HG03565 (cell line): Measurements from ENCODE around the gene TRIO.

Experiments used
- ATAC-seq: cut with Tn5 transposase; IDR thresholded peaks from one replicate; pipeline ENCODE4 v1.9.1; 2021; ENCODE audit warnings: mild to moderate bottlenecking, moderate library complexity; ENCODE audit not compliant: unreplicated experiment

The TRIO gene

DNA sequence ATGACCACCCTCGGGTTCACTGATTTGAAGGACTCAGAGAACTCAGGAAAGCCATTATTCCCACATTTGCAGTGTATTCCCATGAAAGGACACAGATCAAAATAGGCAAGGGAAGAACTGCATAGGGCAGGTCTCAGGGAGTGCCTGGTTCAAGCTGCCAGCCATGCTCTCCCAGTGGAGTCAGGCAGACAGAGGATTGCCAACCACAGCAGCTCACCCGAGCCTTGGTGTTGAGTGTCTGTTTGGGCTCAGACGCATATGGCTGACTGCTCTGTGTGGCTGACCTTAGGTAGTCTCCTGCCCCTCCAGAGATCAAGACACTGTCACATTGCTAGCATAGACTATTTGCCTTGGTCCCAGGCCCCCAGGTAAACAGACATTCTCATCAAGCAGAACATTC is 322.6 kb downstream of the TRIO start:
- ATAC-seq = no peak

DNA sequence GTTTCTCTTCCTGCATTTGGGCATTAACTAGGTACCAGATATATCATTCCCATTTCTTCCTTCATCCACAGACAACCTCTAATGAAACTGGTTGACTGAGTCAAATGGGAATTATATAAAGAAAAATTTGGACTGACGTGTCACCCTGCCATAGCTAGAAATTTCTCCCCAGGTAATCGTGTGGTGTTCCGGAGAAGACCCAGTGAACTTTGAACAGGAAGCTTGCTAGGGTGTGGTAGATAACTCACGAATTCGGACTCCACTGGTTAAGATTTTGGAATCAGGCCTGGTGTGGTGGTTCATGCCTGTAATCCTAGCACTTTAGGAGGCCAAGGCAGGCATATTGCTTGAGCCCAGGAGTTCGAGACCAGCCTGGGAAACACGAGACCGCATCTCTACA is 324.1 kb downstream of the TRIO start:
- ATAC-seq = no peak

GRCh38 chr5:14467886-14468285 is 324.7 kb downstream of the TRIO start:
- ATAC-seq = no peak

DNA sequence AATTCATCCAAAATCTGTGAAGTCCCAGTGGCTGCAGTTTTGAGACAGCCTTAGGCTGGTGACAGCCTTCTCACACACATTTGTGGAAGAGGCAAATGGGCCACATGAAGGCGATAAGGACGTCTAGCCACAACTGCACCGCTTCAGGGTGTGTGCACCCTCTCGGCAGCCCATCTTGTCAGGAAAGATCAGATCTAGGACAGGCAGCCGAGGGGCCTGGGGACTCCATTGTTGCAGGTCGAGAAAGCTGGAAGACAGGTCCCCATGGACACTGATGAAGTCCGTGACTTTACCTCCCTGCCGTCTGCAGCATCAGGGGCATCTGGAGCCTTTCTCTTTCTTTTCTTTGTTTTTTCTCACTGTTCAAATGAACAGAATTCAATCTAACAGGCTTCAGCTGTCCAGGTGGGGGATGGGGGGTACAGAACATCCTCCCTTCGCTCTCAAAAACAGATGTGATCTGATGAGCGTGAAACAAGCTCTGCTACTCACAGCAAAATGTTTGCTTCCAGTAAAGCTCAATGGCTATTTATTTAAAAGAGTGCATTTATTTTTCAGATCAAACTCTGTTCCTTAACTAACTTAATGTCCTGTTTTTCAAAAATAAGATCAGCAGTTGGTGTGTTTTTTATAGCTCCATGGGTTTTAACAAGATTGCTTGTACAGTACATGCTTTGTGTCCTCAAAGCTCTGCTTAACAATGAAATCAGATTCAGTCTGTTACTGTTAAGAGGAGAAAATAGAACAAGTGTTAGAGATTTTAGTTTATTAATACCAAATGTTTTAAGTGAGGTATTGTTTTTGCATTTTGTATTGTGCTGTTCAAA is 326.6 kb downstream of the TRIO start:
- no peak for ATAC-seq

DNA sequence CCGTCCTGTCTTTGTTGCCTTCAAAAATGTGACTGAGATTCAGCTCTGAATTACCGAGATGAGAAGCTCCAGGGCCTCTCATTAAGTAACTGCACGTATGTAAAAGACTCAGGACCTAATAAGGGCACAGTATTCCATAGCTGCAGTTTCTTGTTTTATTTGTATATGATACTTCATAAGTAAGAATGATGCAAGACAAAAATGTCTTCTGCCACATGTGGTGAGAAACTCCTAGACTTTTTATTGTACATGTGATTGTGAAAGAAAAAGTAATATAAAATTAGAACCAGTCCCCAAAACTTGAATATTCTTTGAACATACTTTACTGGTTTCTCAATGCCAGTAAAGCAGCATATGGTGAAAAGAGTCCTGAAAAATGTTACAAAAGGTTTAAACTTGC is 328.4 kb downstream of the TRIO start:
- no peak for ATAC-seq

- ATAC-seq = no peak
Measured at GRCh38 chr5:14472986-14473567, 329.9 kb downstream of the TRIO start.

DNA sequence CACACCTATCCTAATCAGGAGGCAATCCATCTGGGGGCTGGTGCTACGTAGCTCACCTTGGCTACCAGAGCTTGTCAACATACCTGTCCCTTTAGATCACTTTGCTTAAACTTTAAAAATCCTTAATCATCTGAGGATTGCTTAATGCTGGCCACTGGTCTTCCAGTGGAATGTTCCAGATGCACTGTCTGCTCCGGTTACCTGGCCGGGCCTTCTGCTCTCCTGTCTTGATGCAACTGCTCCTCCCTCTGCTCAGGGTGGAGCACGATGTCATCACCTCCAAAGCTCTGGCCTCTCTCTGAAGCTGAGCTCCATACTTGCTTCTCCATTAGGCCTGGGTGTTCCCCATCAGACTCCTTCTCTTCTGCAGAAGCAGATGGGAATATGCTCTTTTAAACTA is 331.9 kb downstream of the TRIO start:
- no peak for ATAC-seq

DNA sequence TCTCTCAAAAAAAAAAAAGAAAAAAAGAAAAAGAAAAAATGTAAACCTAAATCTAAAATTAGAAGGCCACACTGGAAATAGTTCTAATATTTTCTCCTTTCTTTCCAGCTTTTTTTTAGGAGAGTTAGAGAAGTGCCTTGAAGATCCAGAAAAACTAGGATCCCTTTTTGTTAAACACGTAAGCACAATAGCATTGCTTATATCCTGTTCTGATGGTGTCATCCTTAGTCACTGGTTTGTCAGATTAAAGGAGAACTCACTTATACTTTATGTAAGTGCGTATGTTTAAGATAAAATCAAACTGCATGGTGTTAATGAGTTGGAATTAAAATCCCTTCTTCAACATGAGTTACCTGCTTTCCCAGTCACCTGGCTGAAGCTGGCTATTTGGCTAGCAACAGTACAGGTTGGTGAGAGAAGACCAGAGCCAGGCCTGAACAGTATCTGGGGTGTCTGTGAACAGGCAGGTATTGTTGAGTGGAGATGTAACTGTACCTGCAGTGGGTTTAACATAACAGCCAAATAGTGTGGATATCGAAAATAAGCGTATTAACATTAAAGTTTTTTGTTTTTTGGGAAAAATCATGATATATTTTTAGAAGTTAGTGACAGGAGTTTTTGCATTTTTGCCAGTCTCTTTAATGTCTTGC is 333.8 kb downstream of the TRIO start:
- no peak for ATAC-seq

DNA sequence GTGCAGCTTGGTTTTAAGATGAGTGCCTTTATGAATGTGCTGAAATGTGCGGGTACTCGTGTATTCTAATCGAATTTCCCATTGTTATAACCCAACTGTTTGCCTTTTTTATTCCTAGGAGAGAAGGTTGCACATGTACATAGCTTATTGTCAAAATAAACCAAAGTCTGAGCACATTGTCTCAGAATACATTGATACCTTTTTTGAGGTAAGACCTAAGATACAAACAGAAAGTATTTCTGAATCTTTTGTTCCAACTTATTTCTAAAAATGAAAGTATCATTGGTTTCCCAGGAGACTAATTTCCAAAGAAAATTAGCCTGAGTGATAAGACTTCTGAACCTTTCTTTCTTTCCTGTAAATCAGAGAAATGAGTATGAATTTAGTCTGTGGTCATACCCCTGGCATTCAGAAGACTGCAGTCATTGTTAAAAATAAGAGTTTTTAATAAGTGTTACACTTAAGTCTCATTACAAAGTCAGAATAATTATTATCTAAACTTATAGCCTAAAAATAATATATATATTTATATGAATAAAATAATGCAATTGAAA is 336.1 kb downstream of the TRIO start:
- ATAC-seq = no peak

DNA sequence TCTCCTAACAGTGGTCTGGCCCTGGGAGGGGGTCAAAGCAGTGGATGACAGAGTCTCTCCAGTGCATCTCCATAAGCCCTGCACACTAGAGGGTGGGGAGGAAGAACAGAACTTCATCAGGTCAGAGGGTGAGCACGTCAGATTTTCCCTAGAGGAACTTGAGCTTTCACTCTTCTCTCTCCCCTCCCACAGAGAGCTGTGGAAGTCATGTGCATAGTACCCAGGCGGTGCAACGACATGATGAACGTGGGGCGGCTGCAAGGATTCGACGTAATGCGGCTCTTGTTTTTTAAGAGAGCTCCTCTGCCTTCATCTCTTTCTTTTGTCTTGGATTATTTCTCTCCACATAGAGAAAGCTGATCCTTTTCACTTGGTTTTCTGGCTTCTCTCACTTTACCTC is 338.2 kb downstream of the TRIO start:
- ATAC-seq = no peak

DNA sequence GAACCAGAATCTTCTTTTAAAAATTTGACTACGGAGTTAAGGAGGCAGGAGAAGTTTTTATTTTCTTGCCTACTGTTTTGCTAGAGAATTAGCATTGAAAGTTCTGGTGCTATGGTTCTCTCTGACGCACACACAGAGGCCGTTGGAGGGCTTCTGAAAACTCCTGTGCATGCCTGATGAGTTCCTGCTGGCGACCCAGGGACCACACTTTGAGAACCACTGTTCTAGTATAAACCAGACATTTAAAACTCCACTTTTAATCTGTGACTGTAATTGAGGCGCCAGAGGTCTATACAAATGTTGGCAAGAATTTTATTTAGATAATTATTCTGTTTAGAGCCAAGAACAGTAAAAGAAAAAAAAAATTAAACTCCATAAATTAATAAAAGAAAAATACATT is 338.9 kb downstream of the TRIO start:
- ATAC-seq = no peak

DNA sequence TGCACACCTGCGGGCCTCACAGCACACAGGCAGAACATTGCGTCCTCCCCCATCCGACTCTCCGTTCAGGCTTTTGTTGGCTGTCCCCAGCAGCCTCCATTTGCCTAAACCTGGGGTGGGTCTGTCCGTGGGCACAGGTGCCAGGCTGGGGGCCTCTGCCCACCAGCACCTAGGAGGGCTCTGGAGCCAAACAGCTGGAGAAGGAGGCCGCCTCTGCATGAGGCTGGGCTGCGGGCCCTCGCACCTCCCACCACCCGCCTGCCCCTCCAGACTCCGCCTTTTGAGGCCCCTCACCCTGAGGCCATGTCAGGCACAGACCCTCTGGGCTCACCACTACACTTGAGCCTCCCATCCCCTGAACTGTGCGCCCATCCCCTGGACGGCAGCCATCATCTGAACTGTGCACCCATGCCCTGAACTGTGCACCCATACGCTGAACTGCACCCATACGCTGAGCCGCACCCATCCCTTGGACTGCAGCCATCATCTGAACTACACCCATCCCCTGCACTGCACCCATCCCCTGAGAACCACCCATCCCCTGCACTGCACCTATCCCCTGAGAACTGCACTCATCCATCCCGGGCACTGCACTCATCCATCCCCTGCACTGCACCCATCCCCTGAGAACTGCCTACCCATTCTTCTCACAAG is 340.5 kb downstream of the TRIO start:
- no peak for ATAC-seq

GRCh38 chr5:14486486-14486885 is 343.3 kb downstream of the TRIO start:
- no peak for ATAC-seq

GRCh38 chr5:14486996-14487896 is 344.1 kb downstream of the TRIO start:
- ATAC-seq = no peak

- ATAC-seq = no peak
Measured at GRCh38 chr5:14487897-14488570, 344.9 kb downstream of the TRIO start.

GRCh38 chr5:14488709-14489108 is 345.6 kb downstream of the TRIO start:
- no peak for ATAC-seq

- ATAC-seq = no peak
Measured at GRCh38 chr5:14489643-14490042, 346.5 kb downstream of the TRIO start.

DNA sequence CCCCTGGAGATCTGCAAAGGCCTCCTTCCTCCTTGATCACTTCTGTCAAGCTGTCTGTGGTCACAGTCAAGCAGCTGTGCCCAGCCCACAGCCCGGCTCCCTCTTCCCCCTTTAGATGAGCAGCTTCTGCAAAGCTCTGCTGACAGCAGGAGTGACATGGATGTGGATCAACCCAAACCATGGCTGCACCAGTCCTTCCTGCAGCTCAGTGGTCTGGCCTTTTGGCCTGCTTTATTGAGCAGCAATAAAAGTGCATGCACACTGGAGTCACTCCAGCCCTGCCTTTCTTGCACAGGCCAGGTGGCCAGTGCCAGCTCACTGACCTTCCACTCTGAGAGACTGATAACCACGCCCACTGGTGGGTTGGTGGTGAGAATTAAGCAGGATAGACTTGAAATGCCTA is 347.2 kb downstream of the TRIO start:
- ATAC-seq = no peak

GRCh38 chr5:14491015-14491915 is 348.1 kb downstream of the TRIO start:
- ATAC-seq = no peak
